ENCODE results near the gene PMM2.
"Not testable (repeated sequence)": the region's sequence is repeated elsewhere in the genome, so short reads cannot be mapped to it uniquely, and the experiment has no call there.

PMM2 gene

GRCh38 chr16:8785408-8785807 lies 12.2 kb upstream of the PMM2 start:
- WGBS = 92% methylated on average over 6 of the region's 6 CpGs
- Histone ChIP-seq H3K4me1 (ENCODE audit: insufficient read depth, low read length) (no peaks in the 10 kb centered on the region), H3K36me3 (ENCODE audit: insufficient read depth, low read length) (no peaks in the 10 kb centered on the region), H3K27me3 (ENCODE audit: insufficient read depth, low read length) (no peaks in the 10 kb centered on the region), H3K9ac (ENCODE audit: low read depth, low read length) (no peak overlapping the region), H3K27ac (ENCODE audit: low read depth, low read length) (no peak overlapping the region), H3K9me3 (ENCODE audit: insufficient read depth, low read depth, low read length) (no peaks in the 10 kb centered on the region), H3K4me3 (ENCODE audit: low read length) (no peak overlapping the region)

DNA sequence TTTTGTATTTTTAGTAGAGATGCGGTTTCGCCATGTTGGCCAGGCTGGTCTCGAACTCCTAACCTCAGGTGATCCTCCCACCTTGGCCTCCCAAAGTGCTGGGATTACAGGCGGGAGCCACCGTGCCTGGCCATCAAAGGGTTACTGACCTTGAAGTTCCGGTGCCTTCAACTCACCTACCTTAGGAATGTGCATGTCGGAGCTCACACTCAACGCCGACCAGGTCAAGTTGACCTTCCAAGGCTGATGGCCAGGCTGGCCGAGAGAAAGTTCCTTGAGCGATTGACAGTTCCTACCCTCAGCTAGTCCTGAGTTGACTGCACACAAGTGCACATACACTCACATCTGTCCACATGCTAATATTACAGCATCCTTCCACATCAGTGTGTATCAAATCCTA lies 11.3 kb upstream of the PMM2 start:
- not testable (repeated sequence) for H3K4me3 ChIP-seq (ENCODE audit: low read length); H3K36me3 ChIP-seq (ENCODE audit: insufficient read depth, low read length); H3K9ac ChIP-seq (ENCODE audit: low read depth, low read length); H3K9me3 ChIP-seq (ENCODE audit: insufficient read depth, low read depth, low read length); H3K27ac ChIP-seq (ENCODE audit: low read depth, low read length); H3K27me3 ChIP-seq (ENCODE audit: insufficient read depth, low read length); H3K4me1 ChIP-seq (ENCODE audit: insufficient read depth, low read length)
- 90% methylated on average over 11 of the region's 11 CpGs for WGBS

DNA sequence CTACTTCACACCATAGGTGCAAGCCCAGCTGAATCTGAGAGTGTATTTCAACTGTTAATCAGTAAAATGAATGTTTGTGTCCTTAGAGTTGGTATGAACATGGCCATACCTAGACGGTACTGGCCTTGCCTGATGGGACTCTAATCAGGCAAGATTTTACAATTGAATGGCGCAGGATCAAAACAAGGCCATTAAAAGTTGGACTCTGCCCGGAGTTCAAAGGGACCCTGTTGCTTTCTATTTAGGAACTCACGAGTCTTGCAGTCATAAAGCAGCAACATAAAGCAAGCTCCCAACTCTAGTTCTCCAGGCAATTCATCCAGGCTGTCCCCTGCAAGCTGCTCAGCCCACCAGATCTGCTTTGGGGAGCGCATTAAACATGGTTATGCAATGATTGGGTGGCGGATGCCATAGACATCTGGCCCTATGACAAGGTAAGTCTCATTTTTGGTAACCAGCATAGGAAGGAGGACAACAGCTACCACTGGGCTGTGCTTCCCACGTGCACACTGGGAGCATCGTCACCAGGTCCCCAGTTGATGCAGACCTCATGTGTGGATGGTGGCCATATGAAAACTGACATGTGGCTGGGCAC lies 9.0 kb upstream of the PMM2 start:
- Histone ChIP-seq H3K27me3 (ENCODE audit: insufficient read depth, low read length) (no peaks in the 10 kb centered on the region), H3K27ac (ENCODE audit: low read depth, low read length) (no peak overlapping the region), H3K9me3 (ENCODE audit: insufficient read depth, low read depth, low read length) (no peaks in the 10 kb centered on the region), H3K4me3 (ENCODE audit: low read length) (no peak overlapping the region), H3K36me3 (ENCODE audit: insufficient read depth, low read length) (no peaks in the 10 kb centered on the region), H3K4me1 (ENCODE audit: insufficient read depth, low read length) (no peaks in the 10 kb centered on the region), H3K9ac (ENCODE audit: low read depth, low read length) (no peak overlapping the region)
- 91% methylated on average over 8 of the region's 8 CpGs for WGBS

- Histone ChIP-seq H3K27ac (ENCODE audit: low read depth, low read length) (no peak overlapping the region), H3K36me3 (ENCODE audit: insufficient read depth, low read length) (peaks cover 22% of the 10 kb centered on the region; the same call in 1 of the 2 replicates), H3K9me3 (ENCODE audit: insufficient read depth, low read depth, low read length) (no peaks in the 10 kb centered on the region), H3K4me3 (ENCODE audit: low read length) (no peak overlapping the region), H3K27me3 (ENCODE audit: insufficient read depth, low read length) (no peaks in the 10 kb centered on the region), H3K9ac (ENCODE audit: low read depth, low read length) (no peak overlapping the region), H3K4me1 (ENCODE audit: insufficient read depth, low read length) (peaks cover 12% of the 10 kb centered on the region)
- WGBS = 95% methylated on average over 8 of the region's 8 CpGs
Measured at GRCh38 chr16:8795091-8795490, 2.5 kb upstream of the PMM2 start.

DNA sequence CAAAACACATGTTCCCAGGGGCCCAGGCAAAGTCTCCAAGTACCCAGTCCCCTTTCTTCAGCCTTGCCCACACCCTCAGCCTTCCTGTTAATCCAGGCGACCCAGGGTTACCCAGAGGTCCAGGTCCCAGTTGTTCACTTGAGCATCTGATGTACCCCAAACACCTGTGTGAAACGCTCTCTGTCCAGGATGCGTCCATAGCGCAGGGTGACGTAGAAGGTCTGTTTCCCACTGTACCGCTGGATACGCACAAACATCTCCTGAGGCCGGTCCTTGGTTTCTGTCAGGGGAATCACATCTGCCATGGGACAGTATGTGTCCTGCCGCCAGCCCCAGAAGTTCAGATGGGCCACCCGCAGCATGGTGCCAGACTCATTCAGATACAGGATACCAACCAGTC lies 1.8 kb upstream of the PMM2 start:
- Histone ChIP-seq H3K9ac (ENCODE audit: low read depth, low read length) (no peak overlapping the region), H3K27ac (ENCODE audit: low read depth, low read length) (no peak overlapping the region)
- 96% methylated on average over 10 of the region's 10 CpGs for WGBS

GRCh38 chr16:8796469-8797363 lies 923 bp upstream of the PMM2 start:
- Histone ChIP-seq H3K9me3 (ENCODE audit: insufficient read depth, low read depth, low read length) (no peaks in the 10 kb centered on the region), H3K27me3 (ENCODE audit: insufficient read depth, low read length) (no peaks in the 10 kb centered on the region), H3K4me1 (ENCODE audit: insufficient read depth, low read length) (peaks cover 12% of the 10 kb centered on the region), H3K27ac (ENCODE audit: low read depth, low read length) (peak overlapping the region; percentile 44), H3K9ac (ENCODE audit: low read depth, low read length) (peak overlapping the region; percentile 86), H3K4me3 (ENCODE audit: low read length) (peak overlapping the region; percentile 86), H3K36me3 (ENCODE audit: insufficient read depth, low read length) (peaks cover 36% of the 10 kb centered on the region)
- 55% methylated on average over 13 of the region's 14 CpGs for WGBS

More for the DNA sequence above, 1.8 kb upstream of the PMM2 start:
- H3K4me1 ChIP-seq (ENCODE audit: insufficient read depth, low read length) = peaks cover 12% of the 10 kb centered on the region
- H3K4me3 ChIP-seq (ENCODE audit: low read length) = no peak overlapping the region
- peaks cover 27% of the 10 kb centered on the region; the same call in 1 of the 2 replicates for H3K36me3 ChIP-seq (ENCODE audit: insufficient read depth, low read length)
- no peaks in the 10 kb centered on the region for H3K9me3 ChIP-seq (ENCODE audit: insufficient read depth, low read depth, low read length)
- H3K27me3 ChIP-seq (ENCODE audit: insufficient read depth, low read length) = no peaks in the 10 kb centered on the region

DNA sequence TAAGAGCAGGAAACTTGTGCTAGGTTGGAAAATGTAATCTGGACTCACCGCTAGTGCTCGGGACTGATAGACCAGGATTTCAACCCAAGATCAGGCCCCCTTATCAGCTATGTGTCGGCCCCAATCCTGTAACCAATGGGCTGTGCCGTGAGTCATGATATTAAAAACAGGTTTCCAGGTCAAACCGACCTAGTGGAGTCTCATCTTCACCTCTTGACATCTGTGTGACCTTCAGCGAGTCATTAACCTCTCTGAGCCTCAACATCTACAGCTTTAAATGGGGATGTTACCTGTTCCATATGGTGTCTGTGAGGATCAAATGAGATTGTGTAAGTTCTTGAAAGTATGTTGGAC lies 512 bp downstream of the PMM2 start:
- H3K9ac ChIP-seq (ENCODE audit: low read depth, low read length) = peak overlapping the region; percentile 86
- WGBS = 0% methylated on average over 6 of the region's 6 CpGs
- no peaks in the 10 kb centered on the region for H3K9me3 ChIP-seq (ENCODE audit: insufficient read depth, low read depth, low read length)
- peak overlapping the region; percentile 66 for H3K27ac ChIP-seq (ENCODE audit: low read depth, low read length)
- H3K4me3 ChIP-seq (ENCODE audit: low read length) = peak overlapping the region; percentile 86
- peaks cover 50% of the 10 kb centered on the region for H3K36me3 ChIP-seq (ENCODE audit: insufficient read depth, low read length)
- H3K27me3 ChIP-seq (ENCODE audit: insufficient read depth, low read length) = no peaks in the 10 kb centered on the region
- peaks cover 12% of the 10 kb centered on the region for H3K4me1 ChIP-seq (ENCODE audit: insufficient read depth, low read length)

GRCh38 chr16:8798535-8799157 lies 1.0 kb downstream of the PMM2 start:
- H3K4me3 ChIP-seq (ENCODE audit: low read length) = peak overlapping the region; percentile 86
- 78% methylated on average over 7 of the region's 7 CpGs for WGBS
- no peak overlapping the region for H3K27ac ChIP-seq (ENCODE audit: low read depth, low read length)
- H3K9ac ChIP-seq (ENCODE audit: low read depth, low read length) = peak overlapping the region; percentile 86
- no peaks in the 10 kb centered on the region for H3K9me3 ChIP-seq (ENCODE audit: insufficient read depth, low read depth, low read length)
- H3K36me3 ChIP-seq (ENCODE audit: insufficient read depth, low read length) = peaks cover 54% of the 10 kb centered on the region
- H3K27me3 ChIP-seq (ENCODE audit: insufficient read depth, low read length) = no peaks in the 10 kb centered on the region
- H3K4me1 ChIP-seq (ENCODE audit: insufficient read depth, low read length) = peaks cover 12% of the 10 kb centered on the region

GRCh38 chr16:8801701-8802100 lies 4.1 kb downstream of the PMM2 start:
- H3K4me1 ChIP-seq (ENCODE audit: insufficient read depth, low read length) = peaks cover 8% of the 10 kb centered on the region
- H3K9me3 ChIP-seq (ENCODE audit: insufficient read depth, low read depth, low read length) = no peaks in the 10 kb centered on the region
- H3K36me3 ChIP-seq (ENCODE audit: insufficient read depth, low read length) = peaks cover 73% of the 10 kb centered on the region
- no peak overlapping the region for H3K9ac ChIP-seq (ENCODE audit: low read depth, low read length)
- WGBS = 94% methylated on average over 4 of the region's 4 CpGs
- no peaks in the 10 kb centered on the region for H3K27me3 ChIP-seq (ENCODE audit: insufficient read depth, low read length)
- H3K27ac ChIP-seq (ENCODE audit: low read depth, low read length) = no peak overlapping the region
- H3K4me3 ChIP-seq (ENCODE audit: low read length) = no peak overlapping the region

DNA sequence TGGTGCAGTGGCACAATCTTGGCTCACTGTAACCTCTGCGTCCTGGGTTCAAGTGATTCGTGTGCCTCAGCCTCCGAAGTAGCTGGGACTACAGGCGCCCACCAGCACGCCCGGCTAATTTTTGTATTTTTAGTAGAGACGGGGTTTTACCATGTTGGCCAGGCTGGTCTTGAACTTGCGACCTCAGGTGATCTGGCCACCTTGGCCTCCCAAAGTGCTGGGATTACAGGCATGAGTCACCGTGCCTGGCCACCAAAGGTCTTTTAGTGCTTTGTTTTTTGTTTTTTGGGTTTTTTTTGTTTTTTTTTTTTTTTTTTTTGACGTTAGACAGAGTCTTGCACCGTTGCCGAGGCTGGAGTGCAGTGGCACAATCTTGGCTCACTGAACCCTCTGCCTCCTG lies 6.1 kb downstream of the PMM2 start:
- not testable (repeated sequence) for H3K27ac ChIP-seq (ENCODE audit: low read depth, low read length); H3K9ac ChIP-seq (ENCODE audit: low read depth, low read length); H3K4me1 ChIP-seq (ENCODE audit: insufficient read depth, low read length); H3K27me3 ChIP-seq (ENCODE audit: insufficient read depth, low read length); H3K4me3 ChIP-seq (ENCODE audit: low read length); H3K9me3 ChIP-seq (ENCODE audit: insufficient read depth, low read depth, low read length)
- WGBS = 97% methylated on average over 12 of the region's 12 CpGs
- H3K36me3 ChIP-seq (ENCODE audit: insufficient read depth, low read length) = peaks cover 92% of the 10 kb centered on the region

DNA sequence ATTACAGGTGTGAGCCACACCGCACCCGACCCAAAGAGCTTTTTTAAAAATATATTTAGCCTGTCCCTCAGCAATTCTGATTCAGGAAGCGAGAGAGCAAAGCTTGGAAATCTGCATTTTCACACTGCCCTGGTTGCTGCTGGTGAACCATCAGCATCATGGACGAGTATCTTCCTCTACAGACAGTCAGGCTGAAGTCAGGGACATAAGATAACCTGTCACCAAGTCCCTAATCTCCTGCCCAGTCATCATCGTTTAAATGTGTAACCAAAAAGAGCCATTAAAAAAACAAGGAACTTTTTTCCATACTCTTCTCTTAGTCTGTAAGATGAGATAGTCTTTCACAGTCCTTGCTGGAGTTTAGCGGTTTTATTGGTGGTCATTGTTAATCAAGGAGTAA lies 6.7 kb downstream of the PMM2 start:
- Histone ChIP-seq H3K9me3 (ENCODE audit: insufficient read depth, low read depth, low read length) (no peaks in the 10 kb centered on the region), H3K9ac (ENCODE audit: low read depth, low read length) (no peak overlapping the region), H3K4me3 (ENCODE audit: low read length) (no peak overlapping the region), H3K27me3 (ENCODE audit: insufficient read depth, low read length) (no peaks in the 10 kb centered on the region), H3K4me1 (ENCODE audit: insufficient read depth, low read length) (no peaks in the 10 kb centered on the region), H3K27ac (ENCODE audit: low read depth, low read length) (no peak overlapping the region), H3K36me3 (ENCODE audit: insufficient read depth, low read length) (peaks cover 92% of the 10 kb centered on the region)
- 94% methylated on average over 6 of the region's 6 CpGs for WGBS

All from HUES64 (cell line).